Activated CD4-positive, alpha-beta memory T cell treated with anti-CD3 and anti-CD28 coated beads for 36 hours (primary cell): Measurements from ENCODE around the gene UQCC3. TPM values are rescaled to one million over a fixed set of nuclear protein-coding genes. Genes with fewer than 3 reads are reported as not detected.

Experiments used
- CTCF ChIA-PET: fragments of 350-600 bp; sonication (Branson Sonifier 250); formaldehyde crosslinking; loops from one replicate; lab custom pipeline; 2021; ENCODE audit warnings: antibody characterized with exemption, inconsistent platforms; lab: Charles Lee
- POLR2A ChIA-PET: fragments of 350-600 bp; sonication (Branson Sonifier 250); formaldehyde crosslinking; loops from one replicate; lab custom pipeline; 2021; ENCODE audit warnings: antibody characterized with exemption; lab: Charles Lee
- DNase-seq: peaks from one replicate; pipeline ENCODE4 v3.0.0-alpha.2; 2020
- H3K27ac Mint-ChIP-seq: one replicate; pipeline ENCODE4 v1.8.0; 2021; ENCODE audit warnings: mixed read lengths
- H3K27me3 Mint-ChIP-seq: one replicate; pipeline ENCODE4 v1.8.0; 2021; ENCODE audit warnings: mixed read lengths
- H3K36me3 Mint-ChIP-seq: one replicate; pipeline ENCODE4 v1.8.0; 2021; ENCODE audit warnings: mixed read lengths
- H3K4me1 Mint-ChIP-seq: one replicate; pipeline ENCODE4 v1.8.0; 2021; ENCODE audit warnings: low read depth, mixed read lengths
- H3K4me3 Mint-ChIP-seq: one replicate; pipeline ENCODE4 v1.8.0; 2021; ENCODE audit warnings: mild to moderate bottlenecking, mixed read lengths
- H3K9me3 Mint-ChIP-seq: one replicate; pipeline ENCODE4 v1.8.0; 2021; ENCODE audit warnings: mixed read lengths
- intact Hi-C: fragments of 100-400 bp; cut with micrococcal nuclease; formaldehyde crosslinking; loops from one replicate; pipeline ENCODE4 v1.15.1; 2023
- total RNA-seq, 2 experiments: library from RNA; stranded (reverse); gene quantifications; one replicate each; pipeline ENCODE4 v1.2.3, GENCODE V29; 2021

Gene UQCC3
- 1 to 10 TPM; 6.0 to 6.2 TPM for total RNA-seq

GRCh38 chr11:62671608-62672389 lies at the start of gene UQCC3, which contains the start of gene LBHD1:
TSS of gene UQCC3 (plus strand) at chr11:62671673. CDS start at chr11:62671746, 73 bp downstream.
TSS of gene LBHD1 (minus strand) at chr11:62672267. CDS start at chr11:62670031, 2,236 bp downstream.
- ChIA-PET POLR2A (interaction anchor here (0.5 to 4.5 kb wide), 31 partner anchors 9 to 209 kb away, joined by 3 to 43 read pairs (median 7); partner anchors contain the start of genes B3GAT3, BSCL2, EEF1G and GANAB), CTCF (interaction anchor here (0.6 to 2.4 kb wide), 8 partner anchors 15 to 114 kb away, joined by 3 to 13 read pairs (median 6); partner anchors contain the start of genes B3GAT3, HNRNPUL2 and TUT1)
- Mint-ChIP-seq H3K4me3 (peak within 1 kb of the TSS; percentile 94), H3K4me1 (peaks cover 55% of the 10 kb centered on the region), H3K27ac (peak within 1 kb of the TSS; percentile 98), H3K36me3 (peaks cover 39% of the 10 kb centered on the region), H3K9me3 (no peaks in the 10 kb centered on the region), H3K27me3 (no peaks in the 10 kb centered on the region)
- peak; percentile 93 for DNase-seq
- intact Hi-C loops, result loop anchor here (1.0 to 10.0 kb wide), 4 partner anchors 8 to 247 kb away; partner anchors contain the start of genes HNRNPUL2, INTS5 and UBXN1

GRCh38 chr11:62622476-62623089 lies 48.9 kb upstream of the UQCC3 start:
- peaks cover 22% of the 10 kb centered on the region for H3K4me1 Mint-ChIP-seq
- peak overlapping the region; percentile 97 for H3K4me3 Mint-ChIP-seq
- peak overlapping the region; percentile 93 for H3K27ac Mint-ChIP-seq
- ChIA-PET CTCF (interaction anchor here (0.7 to 3.0 kb wide), 11 partner anchors 10 to 198 kb away, joined by 3 to 31 read pairs (median 4); partner anchors contain the start of genes EML3, INTS5, LBHD1 and ROM1), POLR2A (interaction anchor here (0.6 to 3.8 kb wide), 12 partner anchors 9 to 233 kb away, joined by 3 to 30 read pairs (median 4); partner anchors contain the start of genes C11orf98, CSKMT, EML3 and GANAB)
- DNase-seq, result no peak
- no peaks in the 10 kb centered on the region for H3K9me3 Mint-ChIP-seq
- no peaks in the 10 kb centered on the region for H3K27me3 Mint-ChIP-seq
- intact Hi-C loops, result loop anchor here (1.0 to 2.0 kb wide), 7 partner anchors 9 to 258 kb away; partner anchors contain the start of genes C11orf98, CSKMT, GANAB and ROM1
- H3K36me3 Mint-ChIP-seq, result peaks cover 28% of the 10 kb centered on the region

GRCh38 chr11:62627713-62628112 lies 43.8 kb upstream of the UQCC3 start:
- Mint-ChIP-seq H3K27me3 (no peaks in the 10 kb centered on the region), H3K4me3 (no peak overlapping the region), H3K4me1 (no peaks in the 10 kb centered on the region), H3K36me3 (peaks cover 44% of the 10 kb centered on the region), H3K27ac (no peak overlapping the region), H3K9me3 (no peaks in the 10 kb centered on the region)
- no peak for DNase-seq
- ChIA-PET POLR2A (no interaction called here), CTCF (interaction anchor here (1.1 kb wide), 1 partner anchor 15 kb away, joined by 3 read pairs; no protein-coding TSS in a partner anchor)
- intact Hi-C loops, result no loop called here

GRCh38 chr11:62632492-62632891 lies 39.0 kb upstream of the UQCC3 start:
- H3K4me3 Mint-ChIP-seq, result no peak overlapping the region
- ChIA-PET CTCF (interaction anchor here (1.0 kb wide), 1 partner anchor 40 kb away, joined by 3 read pairs; no protein-coding TSS in a partner anchor), POLR2A (interaction anchor here (0.6 to 0.8 kb wide), 2 partner anchors 39 to 41 kb away, joined by 3 to 4 read pairs; partner anchors contain the start of genes LBHD1, TUT1 and UQCC3)
- no peak for DNase-seq
- no peak overlapping the region for H3K27ac Mint-ChIP-seq
- H3K27me3 Mint-ChIP-seq, result no peaks in the 10 kb centered on the region
- peaks cover 57% of the 10 kb centered on the region for H3K36me3 Mint-ChIP-seq
- intact Hi-C loops, result no loop called here
- no peaks in the 10 kb centered on the region for H3K9me3 Mint-ChIP-seq
- peaks cover 16% of the 10 kb centered on the region for H3K4me1 Mint-ChIP-seq

GRCh38 chr11:62644220-62644619 lies 27.3 kb upstream of the UQCC3 start:
- ChIA-PET CTCF (interaction anchor here (1.1 to 1.4 kb wide), 3 partner anchors 50 to 70 kb away, joined by 3 to 5 read pairs (median 3); partner anchors contain the start of gene TUT1), POLR2A (interaction anchor here (0.6 to 7.2 kb wide), 6 partner anchors 10 to 208 kb away, joined by 3 to 68 read pairs (median 5); partner anchors contain the start of genes B3GAT3, C11orf98, CSKMT and TUT1)
- no peak for DNase-seq
- intact Hi-C loops, result no loop called here
- peaks cover 41% of the 10 kb centered on the region for H3K4me1 Mint-ChIP-seq
- H3K27ac Mint-ChIP-seq, result peak overlapping the region; percentile 43
- no peaks in the 10 kb centered on the region for H3K9me3 Mint-ChIP-seq
- H3K4me3 Mint-ChIP-seq, result no peak overlapping the region
- H3K27me3 Mint-ChIP-seq, result no peaks in the 10 kb centered on the region
- H3K36me3 Mint-ChIP-seq, result peaks cover 22% of the 10 kb centered on the region

- Mint-ChIP-seq H3K4me3 (peak overlapping the region; percentile 94), H3K27me3 (no peaks in the 10 kb centered on the region), H3K36me3 (peaks cover 21% of the 10 kb centered on the region), H3K9me3 (no peaks in the 10 kb centered on the region), H3K27ac (peak overlapping the region; percentile 94), H3K4me1 (peaks cover 32% of the 10 kb centered on the region)
- ChIA-PET CTCF (interaction anchor here (0.6 to 1.7 kb wide), 5 partner anchors 23 to 186 kb away, joined by 3 to 5 read pairs (median 4); partner anchors contain the start of genes HNRNPUL2, STX5 and TUT1), POLR2A (interaction anchor here (0.8 to 7.2 kb wide), 14 partner anchors 10 to 210 kb away, joined by 3 to 68 read pairs (median 5); partner anchors contain the start of genes B3GAT3, C11orf98, CSKMT and EML3)
- intact Hi-C loops, result no loop called here
- peak; percentile 20 for DNase-seq
These were observed 25.9 kb upstream of the UQCC3 start for GRCh38 chr11:62645671-62645945.

- DNase-seq, result peak; percentile 100
- no peaks in the 10 kb centered on the region for H3K9me3 Mint-ChIP-seq
- H3K27me3 Mint-ChIP-seq, result no peaks in the 10 kb centered on the region
- intact Hi-C loops, result loop anchor here (1.0 to 2.0 kb wide), 3 partner anchors 24 to 55 kb away; partner anchors contain the start of genes EML3, ROM1 and TUT1
- peaks cover 21% of the 10 kb centered on the region for H3K36me3 Mint-ChIP-seq
- H3K4me1 Mint-ChIP-seq, result peaks cover 30% of the 10 kb centered on the region
- H3K4me3 Mint-ChIP-seq, result peak within 1 kb of the TSS; percentile 94
- peak within 1 kb of the TSS; percentile 94 for H3K27ac Mint-ChIP-seq
- ChIA-PET CTCF (interaction anchor here (0.6 to 1.7 kb wide), 7 partner anchors 23 to 221 kb away, joined by 3 to 5 read pairs (median 3); partner anchors contain the start of genes HNRNPUL2 and STX5), POLR2A (interaction anchor here (0.6 to 7.2 kb wide), 18 partner anchors 9 to 210 kb away, joined by 3 to 68 read pairs (median 5); partner anchors contain the start of genes B3GAT3, C11orf98, CSKMT and EML3)
These were observed 25.3 kb upstream of the UQCC3 start, which contains the start of gene GANAB for GRCh38 chr11:62645946-62646824. TSS of gene GANAB (minus strand) at chr11:62646613. CDS start at chr11:62646599, 14 bp downstream.

GRCh38 chr11:62646825-62647608 lies 24.5 kb upstream of the UQCC3 start:
- Mint-ChIP-seq H3K4me1 (peaks cover 29% of the 10 kb centered on the region), H3K9me3 (no peaks in the 10 kb centered on the region), H3K27me3 (no peaks in the 10 kb centered on the region), H3K36me3 (peaks cover 18% of the 10 kb centered on the region), H3K4me3 (peak overlapping the region; percentile 94), H3K27ac (peak overlapping the region; percentile 94)
- no peak for DNase-seq
- intact Hi-C loops, result loop anchor here (1.0 to 2.0 kb wide), 3 partner anchors 25 to 56 kb away; partner anchors contain the start of genes EML3, ROM1 and TUT1
- ChIA-PET POLR2A (interaction anchor here (0.6 to 7.2 kb wide), 12 partner anchors 9 to 194 kb away, joined by 3 to 68 read pairs (median 6); partner anchors contain the start of genes C11orf98, CSKMT, EML3 and LBHD1), CTCF (interaction anchor here (0.8 to 1.7 kb wide), 5 partner anchors 35 to 222 kb away, joined by 3 to 5 read pairs (median 4); partner anchors contain the start of gene TUT1)

- ChIA-PET POLR2A (interaction anchor here (1.4 to 7.2 kb wide), 4 partner anchors 19 to 56 kb away, joined by 4 to 68 read pairs (median 8); partner anchors contain the start of genes C11orf98, CSKMT, LBHD1 and TUT1), CTCF (interaction anchor here (0.7 to 1.7 kb wide), 2 partner anchors 56 to 138 kb away, joined by 3 to 5 read pairs; partner anchors contain the start of gene TUT1)
- no peaks in the 10 kb centered on the region for H3K9me3 Mint-ChIP-seq
- intact Hi-C loops, result loop anchor here (2.0 kb wide), 1 partner anchor 35 kb away; the partner anchor contains the start of genes EML3 and ROM1
- H3K36me3 Mint-ChIP-seq, result peaks cover 17% of the 10 kb centered on the region
- no peaks in the 10 kb centered on the region for H3K27me3 Mint-ChIP-seq
- H3K4me1 Mint-ChIP-seq, result peaks cover 29% of the 10 kb centered on the region
- no peak for DNase-seq
- no peak overlapping the region for H3K27ac Mint-ChIP-seq
- no peak overlapping the region for H3K4me3 Mint-ChIP-seq
These were observed 23.9 kb upstream of the UQCC3 start for GRCh38 chr11:62647609-62648005.
